Measurements from ENCODE around the gene KAT2A.

The KAT2A gene

GRCh38 chr17:42138749-42139492 lies 17.8 kb upstream of the KAT2A start:
- no peak overlapping the region for H3K9ac ChIP-seq (ENCODE audit: insufficient read length)
- no peaks in the 10 kb centered on the region for H3K9me3 ChIP-seq (ENCODE audit: low read depth, low read length)
- no peak overlapping the region for H3K27ac ChIP-seq
- H3K36me3 ChIP-seq (ENCODE audit: insufficient read depth, low read length): peaks cover 14% of the 10 kb centered on the region
- DNase-seq (ENCODE audit: low read depth, low spot score): no peak
- H3K4me3 ChIP-seq: no peak overlapping the region
- no peak for TF ChIP-seq EZH2 (IDR thresholded peaks at IDR 0.05)
- TF ChIP-seq POLR2AphosphoS5 (IDR thresholded peaks at IDR 0.05; ENCODE audit: borderline replicate concordance, low read depth, low read length): no peak
- TF ChIP-seq FOXP2 (optimal IDR thresholded peaks at IDR 0.05; ENCODE audit: control extremely low read depth, extremely low read length, insufficient read depth): no peak

GRCh38 chr17:42136654-42137051 lies 15.5 kb upstream of the KAT2A start:
- no peak overlapping the region for H3K27ac ChIP-seq
- H3K9ac ChIP-seq (ENCODE audit: insufficient read length): no peak overlapping the region
- H3K36me3 ChIP-seq (ENCODE audit: insufficient read depth, low read length): peaks cover 7% of the 10 kb centered on the region; the same call in 1 of the 2 replicates
- no peak for DNase-seq (ENCODE audit: low read depth, low spot score)
- no peaks in the 10 kb centered on the region for H3K9me3 ChIP-seq (ENCODE audit: low read depth, low read length)
- TF ChIP-seq FOXP2 (optimal IDR thresholded peaks at IDR 0.05; ENCODE audit: control extremely low read depth, extremely low read length, insufficient read depth): no peak
- TF ChIP-seq EZH2 (IDR thresholded peaks at IDR 0.05): no peak
- no peak for TF ChIP-seq POLR2AphosphoS5 (IDR thresholded peaks at IDR 0.05; ENCODE audit: borderline replicate concordance, low read depth, low read length)
- no peak overlapping the region for H3K4me3 ChIP-seq

- no peak for TF ChIP-seq FOXP2 (optimal IDR thresholded peaks at IDR 0.05; ENCODE audit: control extremely low read depth, extremely low read length, insufficient read depth)
- no peak for TF ChIP-seq POLR2AphosphoS5 (IDR thresholded peaks at IDR 0.05; ENCODE audit: borderline replicate concordance, low read depth, low read length)
- no peak for TF ChIP-seq EZH2 (IDR thresholded peaks at IDR 0.05)
- H3K9me3 ChIP-seq (ENCODE audit: low read depth, low read length): no peaks in the 10 kb centered on the region
- no peak for DNase-seq (ENCODE audit: low read depth, low spot score)
- H3K27ac ChIP-seq: no peak overlapping the region
- peaks cover 8% of the 10 kb centered on the region for H3K36me3 ChIP-seq (ENCODE audit: insufficient read depth, low read length)
- H3K4me3 ChIP-seq: no peak overlapping the region
- H3K9ac ChIP-seq (ENCODE audit: insufficient read length): no peak overlapping the region
These were observed 14.8 kb upstream of the KAT2A start for GRCh38 chr17:42135664-42136653.

- Histone ChIP-seq H3K9ac (ENCODE audit: insufficient read length) (no peak overlapping the region), H3K9me3 (ENCODE audit: low read depth, low read length) (no peaks in the 10 kb centered on the region), H3K36me3 (ENCODE audit: insufficient read depth, low read length) (peaks cover 15% of the 10 kb centered on the region), H3K27ac (no peak overlapping the region), H3K4me3 (no peak overlapping the region)
- TF ChIP-seq EZH2 (IDR thresholded peaks at IDR 0.05): no peak
- no peak for TF ChIP-seq POLR2AphosphoS5 (IDR thresholded peaks at IDR 0.05; ENCODE audit: borderline replicate concordance, low read depth, low read length)
- no peak for TF ChIP-seq FOXP2 (optimal IDR thresholded peaks at IDR 0.05; ENCODE audit: control extremely low read depth, extremely low read length, insufficient read depth)
- no peak for DNase-seq (ENCODE audit: low read depth, low spot score)
These were observed 14.0 kb upstream of the KAT2A start for GRCh38 chr17:42135151-42135550.

- Histone ChIP-seq H3K9me3 (ENCODE audit: low read depth, low read length) (no peaks in the 10 kb centered on the region), H3K36me3 (ENCODE audit: insufficient read depth, low read length) (peaks cover 31% of the 10 kb centered on the region), H3K27ac (no peak overlapping the region), H3K9ac (ENCODE audit: insufficient read length) (no peak overlapping the region), H3K4me3 (no peak overlapping the region)
- DNase-seq (ENCODE audit: low read depth, low spot score): no peak
- TF ChIP-seq FOXP2 (optimal IDR thresholded peaks at IDR 0.05; ENCODE audit: control extremely low read depth, extremely low read length, insufficient read depth): no peak
- no peak for TF ChIP-seq POLR2AphosphoS5 (IDR thresholded peaks at IDR 0.05; ENCODE audit: borderline replicate concordance, low read depth, low read length)
- TF ChIP-seq EZH2 (IDR thresholded peaks at IDR 0.05): no peak
These were observed 12.4 kb upstream of the KAT2A start for GRCh38 chr17:42133461-42134041.

- Histone ChIP-seq H3K27ac (no peak overlapping the region), H3K9me3 (ENCODE audit: low read depth, low read length) (no peaks in the 10 kb centered on the region), H3K36me3 (ENCODE audit: insufficient read depth, low read length) (peaks cover 37% of the 10 kb centered on the region), H3K9ac (ENCODE audit: insufficient read length) (no peak overlapping the region), H3K4me3 (peak overlapping the region; percentile 7; the same call in 1 of the 2 replicates)
- no peak for DNase-seq (ENCODE audit: low read depth, low spot score)
- TF ChIP-seq FOXP2 (optimal IDR thresholded peaks at IDR 0.05; ENCODE audit: control extremely low read depth, extremely low read length, insufficient read depth) (no peak), POLR2AphosphoS5 (IDR thresholded peaks at IDR 0.05; ENCODE audit: borderline replicate concordance, low read depth, low read length) (no peak), EZH2 (IDR thresholded peaks at IDR 0.05) (no peak)
These were observed 11.8 kb upstream of the KAT2A start for GRCh38 chr17:42132941-42133340.

- 0 out of 2 replicates have a peak overlapping the region, but pooled peaks have one; percentile 35 for H3K27ac ChIP-seq
- H3K9me3 ChIP-seq (ENCODE audit: low read depth, low read length): no peaks in the 10 kb centered on the region
- no peak overlapping the region for H3K4me3 ChIP-seq
- H3K9ac ChIP-seq (ENCODE audit: insufficient read length): no peak overlapping the region
- TF ChIP-seq EZH2 (IDR thresholded peaks at IDR 0.05): no peak
- TF ChIP-seq FOXP2 (optimal IDR thresholded peaks at IDR 0.05; ENCODE audit: control extremely low read depth, extremely low read length, insufficient read depth): no peak
- TF ChIP-seq POLR2AphosphoS5 (IDR thresholded peaks at IDR 0.05; ENCODE audit: borderline replicate concordance, low read depth, low read length): no peak
- H3K36me3 ChIP-seq (ENCODE audit: insufficient read depth, low read length): peaks cover 44% of the 10 kb centered on the region
- DNase-seq (ENCODE audit: low read depth, low spot score): no peak
These were observed 10.8 kb upstream of the KAT2A start for GRCh38 chr17:42131981-42132432.

- Histone ChIP-seq H3K9me3 (ENCODE audit: low read depth, low read length) (no peaks in the 10 kb centered on the region), H3K27ac (no peak overlapping the region), H3K36me3 (ENCODE audit: insufficient read depth, low read length) (peaks cover 49% of the 10 kb centered on the region), H3K9ac (ENCODE audit: insufficient read length) (no peak overlapping the region), H3K4me3 (no peak overlapping the region)
- no peak for DNase-seq (ENCODE audit: low read depth, low spot score)
- TF ChIP-seq EZH2 (IDR thresholded peaks at IDR 0.05) (no peak), POLR2AphosphoS5 (IDR thresholded peaks at IDR 0.05; ENCODE audit: borderline replicate concordance, low read depth, low read length) (no peak), FOXP2 (optimal IDR thresholded peaks at IDR 0.05; ENCODE audit: control extremely low read depth, extremely low read length, insufficient read depth) (no peak)
These were observed 10.1 kb upstream of the KAT2A start for GRCh38 chr17:42131232-42131631.

Data from SK-N-MC (cell line).